BJ (cell line): ENCODE measurements around the gene POU2F3. TPM values are rescaled to one million over a fixed set of nuclear protein-coding genes. Genes with fewer than 3 reads are reported as not detected.

Source experiments
- CTCF ChIA-PET: fragments of 350-600 bp; formaldehyde crosslinking; extraction: SDS; loops from one replicate; lab custom pipeline; 2021; ENCODE audit warnings: antibody characterized with exemption, inconsistent platforms; lab: Yijun Ruan, JAX
- POLR2A ChIA-PET: fragments of 300-600 bp; sonication (Branson Sonifier 250); formaldehyde crosslinking; extraction: SDS; loops from one replicate; lab custom pipeline; 2021; ENCODE audit warnings: antibody characterized with exemption; lab: Charles Lee
- DNase-seq: peaks from one replicate; pipeline ENCODE4 v3.0.0-alpha.2; 2011; ENCODE audit warnings: low read depth
- H3K27me3 ChIP-seq: 2 replicates; pipeline ENCODE4 v1.6.0; 2011; ENCODE audit warnings: low read length; ENCODE audit not compliant: control insufficient read depth, insufficient read depth
- H3K36me3 ChIP-seq: 2 replicates; pipeline ENCODE4 v1.5.1; 2011; ENCODE audit warnings: low read length; ENCODE audit not compliant: control insufficient read depth, insufficient read depth
- H3K4me3 ChIP-seq: 2 replicates; pipeline ENCODE4 v1.5.1; 2011; ENCODE audit warnings: low read depth, mild to moderate bottlenecking, control low read depth, low read length
- polyA plus RNA-seq: library from polyadenylated mRNA; depleted of rRNA; stranded (reverse); fragments of >200 nt; gene quantifications from 2 replicates; pipeline ENCODE4 v1.2.3, GENCODE V29; 2011; rRNA removed
- small RNA-seq: library from RNA; depleted of rRNA; stranded (forward); fragments of <200 nt; gene quantifications from one replicate; pipeline ENCODE3, GENCODE V24; 2012; ENCODE audit warnings: low replicate concordance, low read depth; ENCODE audit not compliant: insufficient read length
- TF ChIP-seq, protein P1 (sequence below): IDR thresholded peaks from 2 replicates; pipeline ENCODE4 v1.5.1; 2011; ENCODE audit warnings: low read depth, mild to moderate bottlenecking, control low read depth, inconsistent platforms, low read length, moderate library complexity; ENCODE audit not compliant: insufficient read depth

Gene POU2F3
- polyA plus RNA-seq, 1 experiment, result 0.06 TPM

DNA sequence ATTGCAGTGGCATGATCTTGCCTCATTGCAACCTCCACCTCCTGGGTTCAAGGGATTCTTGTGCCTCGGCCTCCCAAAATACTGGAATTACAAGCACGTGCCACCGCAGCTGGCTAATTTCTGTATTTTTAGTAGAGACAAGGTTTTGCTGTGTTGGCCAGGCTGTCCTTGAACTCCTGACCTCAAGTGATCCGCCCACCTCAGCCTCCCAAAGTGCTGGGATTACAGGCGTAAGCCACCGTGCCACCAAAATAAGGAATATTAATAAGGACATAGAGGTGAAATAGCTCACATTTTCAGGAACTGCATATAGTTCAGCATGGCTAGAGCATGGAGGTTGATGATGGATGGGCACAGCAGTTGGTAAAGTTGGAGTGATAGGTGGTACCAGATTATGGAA lies 117.7 kb downstream of the POU2F3 start:
- Histone ChIP-seq H3K4me3 (no peak overlapping the region), H3K36me3 (no peaks in the 10 kb centered on the region; the same call in 1 of the 2 replicates), H3K27me3 (no peaks in the 10 kb centered on the region)
- no peak for DNase-seq
- CTCF ChIA-PET, result no interaction called here
- POLR2A ChIA-PET, result no interaction called here
- TF ChIP-seq, protein P1, sequence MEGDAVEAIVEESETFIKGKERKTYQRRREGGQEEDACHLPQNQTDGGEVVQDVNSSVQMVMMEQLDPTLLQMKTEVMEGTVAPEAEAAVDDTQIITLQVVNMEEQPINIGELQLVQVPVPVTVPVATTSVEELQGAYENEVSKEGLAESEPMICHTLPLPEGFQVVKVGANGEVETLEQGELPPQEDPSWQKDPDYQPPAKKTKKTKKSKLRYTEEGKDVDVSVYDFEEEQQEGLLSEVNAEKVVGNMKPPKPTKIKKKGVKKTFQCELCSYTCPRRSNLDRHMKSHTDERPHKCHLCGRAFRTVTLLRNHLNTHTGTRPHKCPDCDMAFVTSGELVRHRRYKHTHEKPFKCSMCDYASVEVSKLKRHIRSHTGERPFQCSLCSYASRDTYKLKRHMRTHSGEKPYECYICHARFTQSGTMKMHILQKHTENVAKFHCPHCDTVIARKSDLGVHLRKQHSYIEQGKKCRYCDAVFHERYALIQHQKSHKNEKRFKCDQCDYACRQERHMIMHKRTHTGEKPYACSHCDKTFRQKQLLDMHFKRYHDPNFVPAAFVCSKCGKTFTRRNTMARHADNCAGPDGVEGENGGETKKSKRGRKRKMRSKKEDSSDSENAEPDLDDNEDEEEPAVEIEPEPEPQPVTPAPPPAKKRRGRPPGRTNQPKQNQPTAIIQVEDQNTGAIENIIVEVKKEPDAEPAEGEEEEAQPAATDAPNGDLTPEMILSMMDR, result no peak

DNA sequence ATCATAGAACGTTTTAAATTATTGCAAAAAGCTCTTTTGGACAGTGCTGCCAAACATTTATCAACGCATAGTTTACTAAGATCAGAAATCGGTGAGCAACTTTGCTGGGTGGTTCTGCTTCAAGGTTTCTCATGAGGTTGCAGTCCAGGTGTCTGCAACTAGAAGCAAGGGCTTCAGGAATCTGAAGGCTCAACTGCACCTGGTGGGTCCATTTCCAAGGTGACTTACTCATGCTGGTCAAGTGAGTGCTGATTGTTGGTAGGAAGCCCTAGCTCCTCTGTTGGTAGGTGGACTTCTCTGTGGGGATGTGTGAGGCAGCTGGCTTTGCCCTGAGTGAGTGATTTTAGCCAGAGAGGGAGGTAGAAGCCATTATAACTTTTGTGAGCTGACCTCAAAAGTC lies 118.8 kb downstream of the POU2F3 start:
- CTCF ChIA-PET, result no interaction called here

GRCh38 chr11:120363436-120363835 lies 123.5 kb downstream of the POU2F3 start:
- CTCF ChIA-PET, result no interaction called here
- POLR2A ChIA-PET, result no interaction called here
- Histone ChIP-seq H3K4me3 (no peak overlapping the region), H3K36me3 (no peaks in the 10 kb centered on the region), H3K27me3 (no peaks in the 10 kb centered on the region)
- no peak for DNase-seq
- TF ChIP-seq, protein P1, result no peak

More for the DNA sequence above, 118.8 kb downstream of the POU2F3 start:
- POLR2A ChIA-PET, result no interaction called here
- H3K27me3 ChIP-seq, result no peaks in the 10 kb centered on the region
- DNase-seq, result no peak
- no peak overlapping the region for H3K4me3 ChIP-seq
- TF ChIP-seq, protein P1, result no peak
- H3K36me3 ChIP-seq, result no peaks in the 10 kb centered on the region; the same call in 1 of the 2 replicates

DNA sequence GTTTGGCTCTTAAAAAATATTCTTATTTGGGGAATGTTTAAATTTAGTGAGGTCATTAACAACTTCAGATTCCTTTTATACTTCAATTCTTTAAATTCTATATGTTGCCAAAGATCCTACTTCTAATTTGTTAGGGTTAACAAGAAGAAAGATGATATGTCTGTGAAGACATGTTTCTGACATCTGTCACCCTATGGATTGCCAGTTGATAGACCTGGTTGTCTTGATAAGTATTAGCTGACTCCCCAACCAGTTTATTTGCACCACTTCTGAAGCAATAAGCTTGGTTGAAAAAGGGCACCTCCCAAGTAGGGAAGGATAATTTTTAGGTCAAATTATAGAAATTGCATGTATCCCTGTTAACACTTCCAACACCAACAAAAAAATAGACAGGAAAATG lies 125.6 kb downstream of the POU2F3 start:
- H3K36me3 ChIP-seq, result no peaks in the 10 kb centered on the region
- H3K4me3 ChIP-seq, result no peak overlapping the region
- DNase-seq, result no peak
- CTCF ChIA-PET, result interaction anchor here (0.7 to 1.1 kb wide), 2 partner anchors 15 to 20 kb away, joined by 3 read pairs; no protein-coding TSS in a partner anchor
- H3K27me3 ChIP-seq, result no peaks in the 10 kb centered on the region
- TF ChIP-seq, protein P1, result no peak
- POLR2A ChIA-PET, result no interaction called here

Small RNA genes lying within 50 kb of the gene (small RNA-seq; reads per million reads assigned to genes)
- 0.84 reads per million for gene RF00100

Other genes with a start within 250 kb of the POU2F3 start
- gene TRIM29, start 102.0 kb upstream of the POU2F3 start, polyA plus RNA-seq, result 1.3 and 1.5 TPM in 2 replicates
- gene OAF, start 29.1 kb upstream of the POU2F3 start, polyA plus RNA-seq, result 32.8 and 47.5 TPM in 2 replicates
- 8.0 and 9.8 TPM in 2 replicates for gene TLCD5, start 85.2 kb downstream of the POU2F3 start, polyA plus RNA-seq
- 16.9 and 31.4 TPM in 2 replicates for gene ARHGEF12, start 96.3 kb downstream of the POU2F3 start, polyA plus RNA-seq